ENCODE data around the gene TTYH3.

DNA sequence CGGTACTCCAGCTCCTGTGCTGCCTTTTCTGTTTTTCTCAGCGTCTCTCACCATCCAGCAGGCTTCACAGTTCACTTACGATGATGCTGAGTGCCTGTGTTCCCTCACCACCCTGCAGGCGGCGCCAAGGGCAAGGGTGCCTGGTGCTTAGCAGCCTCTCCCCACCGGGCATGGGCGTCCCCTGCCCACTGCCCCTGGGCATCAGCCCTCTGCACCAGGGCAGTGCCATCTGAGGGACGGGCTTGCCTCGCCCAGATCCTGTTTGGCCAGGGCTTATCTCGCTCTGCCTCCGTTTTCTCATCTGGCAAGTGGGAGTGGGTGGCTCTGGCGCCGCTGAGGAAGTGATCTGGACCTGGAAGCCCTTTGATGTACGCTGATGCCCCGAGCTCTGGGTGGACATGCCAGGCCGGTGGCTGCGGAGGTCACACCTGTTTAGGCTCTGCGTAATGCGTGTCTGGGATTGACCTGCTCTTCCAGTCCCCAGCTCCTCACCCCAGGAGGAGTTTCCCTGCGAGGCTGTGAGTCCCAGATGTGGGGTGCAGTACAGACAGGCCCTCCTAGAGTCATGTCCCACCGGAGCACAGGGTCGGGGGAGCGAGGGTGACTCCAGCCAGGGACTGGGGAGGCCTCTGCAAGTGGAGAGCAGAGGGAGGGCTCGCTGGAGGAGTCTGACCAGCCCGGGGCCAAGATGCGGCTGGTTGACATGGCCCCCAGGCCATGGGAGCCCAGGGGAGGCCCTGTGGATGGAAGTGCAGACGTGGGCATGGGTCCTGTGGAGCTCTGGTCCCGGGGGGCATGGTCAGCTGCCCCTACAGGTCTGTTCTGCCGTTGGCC lies 11.8 kb downstream of the TTYH3 start:
- TF ChIP-seq, protein P1, sequence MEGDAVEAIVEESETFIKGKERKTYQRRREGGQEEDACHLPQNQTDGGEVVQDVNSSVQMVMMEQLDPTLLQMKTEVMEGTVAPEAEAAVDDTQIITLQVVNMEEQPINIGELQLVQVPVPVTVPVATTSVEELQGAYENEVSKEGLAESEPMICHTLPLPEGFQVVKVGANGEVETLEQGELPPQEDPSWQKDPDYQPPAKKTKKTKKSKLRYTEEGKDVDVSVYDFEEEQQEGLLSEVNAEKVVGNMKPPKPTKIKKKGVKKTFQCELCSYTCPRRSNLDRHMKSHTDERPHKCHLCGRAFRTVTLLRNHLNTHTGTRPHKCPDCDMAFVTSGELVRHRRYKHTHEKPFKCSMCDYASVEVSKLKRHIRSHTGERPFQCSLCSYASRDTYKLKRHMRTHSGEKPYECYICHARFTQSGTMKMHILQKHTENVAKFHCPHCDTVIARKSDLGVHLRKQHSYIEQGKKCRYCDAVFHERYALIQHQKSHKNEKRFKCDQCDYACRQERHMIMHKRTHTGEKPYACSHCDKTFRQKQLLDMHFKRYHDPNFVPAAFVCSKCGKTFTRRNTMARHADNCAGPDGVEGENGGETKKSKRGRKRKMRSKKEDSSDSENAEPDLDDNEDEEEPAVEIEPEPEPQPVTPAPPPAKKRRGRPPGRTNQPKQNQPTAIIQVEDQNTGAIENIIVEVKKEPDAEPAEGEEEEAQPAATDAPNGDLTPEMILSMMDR (IDR thresholded peaks at IDR 0.05), result no peak
- TF ChIP-seq POLR2A (IDR thresholded peaks at IDR 0.05), result no peak

All from uterus (tissue), 2 donors.